Placental pericyte (primary cell): ENCODE data around the gene EPC1. TPM values are rescaled to one million over a fixed set of nuclear protein-coding genes. Genes with fewer than 3 reads are reported as not detected.

ENCODE experiments used
- small RNA-seq: library from RNA; depleted of rRNA; stranded (forward); fragments of <200 nt; gene quantifications from one replicate; pipeline ENCODE3, GENCODE V24; 2012; ENCODE audit warnings: low replicate concordance
- total RNA-seq: library from RNA; depleted of rRNA; stranded (reverse); fragments of >200 nt; gene quantifications from 2 replicates; pipeline ENCODE4 v1.2.3, GENCODE V29; 2012

EPC1 gene
- total RNA-seq = 21.0 and 25.6 TPM in 2 replicates

GRCh38 chr10:32346551-32347362, at the start of gene EPC1:
EPC1 (minus strand) TSS chr10:32347158; CDS start chr10:32346915, 243 bp downstream.

Small RNA genes lying within 50 kb of the gene (small RNA-seq; reads per million reads assigned to genes)
- not detected for gene RNU6-1244P

Other genes with a start within 250 kb of the EPC1 start
- gene CCDC7, start 99.0 kb upstream of the EPC1 start, total RNA-seq = 7.4 and 22.9 TPM in 2 replicates